NOMO-1 (cell line): ENCODE data around the gene KIF3C.
"Not testable (repeated sequence)": the region's sequence is repeated elsewhere in the genome, so short reads cannot be mapped to it uniquely, and the experiment has no call there.

Source experiments
- DNase-seq, 2 experiments: peaks; one replicate each; lab custom pipeline; 2025; ENCODE audit not compliant: unreplicated experiment in 2 of 2; lab: John Stamatoyannopoulos, UW

The KIF3C gene

GRCh38 chr2:26000561-26001082 lies 18.3 kb upstream of the KIF3C start:
- no peak for DNase-seq

- not testable (repeated sequence) for DNase-seq
Measured at GRCh38 chr2:25999406-25999805, 17.1 kb upstream of the KIF3C start.

GRCh38 chr2:25998816-25999383 lies 16.6 kb upstream of the KIF3C start:
- DNase-seq = not testable (repeated sequence)

- no peak for DNase-seq
Measured at GRCh38 chr2:25996844-25997243, 14.5 kb upstream of the KIF3C start.

GRCh38 chr2:25994509-25994908 lies 12.2 kb upstream of the KIF3C start:
- DNase-seq = no peak

GRCh38 chr2:25993049-25993448 lies 10.8 kb upstream of the KIF3C start:
- DNase-seq = no peak

GRCh38 chr2:25992556-25992955 lies 10.3 kb upstream of the KIF3C start:
- no peak for DNase-seq

- peak; percentile 45 to 65 for DNase-seq
Measured at GRCh38 chr2:25991965-25992364, 9.7 kb upstream of the KIF3C start.

- no peak for DNase-seq
Measured at GRCh38 chr2:25989154-25989553, 6.9 kb upstream of the KIF3C start.

GRCh38 chr2:25988134-25988533 lies 5.8 kb upstream of the KIF3C start:
- no peak for DNase-seq

GRCh38 chr2:25983735-25984134 lies 1.4 kb upstream of the KIF3C start:
- no peak for DNase-seq

GRCh38 chr2:25982968-25983280 lies 627 bp upstream of the KIF3C start:
- DNase-seq = no peak

GRCh38 chr2:25981596-25982272 lies 563 bp downstream of the KIF3C start:
- DNase-seq = no peak

- DNase-seq = no peak
Measured at GRCh38 chr2:25980951-25981350, 1.3 kb downstream of the KIF3C start.

GRCh38 chr2:25980076-25980887 lies 2.0 kb downstream of the KIF3C start:
- DNase-seq = no peak

- no peak for DNase-seq
Measured at GRCh38 chr2:25979001-25979400, 3.3 kb downstream of the KIF3C start.

GRCh38 chr2:25977768-25978167 lies 4.5 kb downstream of the KIF3C start:
- DNase-seq = no peak

- DNase-seq = no peak
Measured at GRCh38 chr2:25976983-25977741, 5.1 kb downstream of the KIF3C start.

- no peak for DNase-seq
Measured at GRCh38 chr2:25972049-25972823, 10.1 kb downstream of the KIF3C start.

GRCh38 chr2:25971596-25971995 lies 10.7 kb downstream of the KIF3C start:
- DNase-seq = no peak
